Liver (tissue), 9 donors: ENCODE results near the gene WSCD1. TPM values are rescaled to one million over a fixed set of nuclear protein-coding genes. Genes with fewer than 3 reads are reported as not detected.

Source experiments
- DNase-seq: peaks from one replicate; pipeline ENCODE4 v3.0.0-alpha.2; 2017; ENCODE audit warnings: low spot score
- H3K27ac ChIP-seq, 2 donors: one replicate each; pipeline ENCODE4 v1.7.0; 2013; ENCODE audit warnings: inconsistent platforms in 2 of 2, low read length in 2 of 2, control low read depth in 1 of 2, low read depth in 1 of 2, mild to moderate bottlenecking in 1 of 2
- H3K27me3 ChIP-seq, 4 donors: one replicate each; pipeline versions ENCODE4 v1.6.1 to v1.7.0; 2013; ENCODE audit warnings: low read length in 3 of 4, inconsistent platforms in 1 of 4, mild to moderate bottlenecking in 1 of 4, moderate library complexity in 1 of 4; ENCODE audit not compliant: control insufficient read depth in 4 of 4, insufficient read depth in 4 of 4
- H3K36me3 ChIP-seq, 4 donors: one replicate each; pipeline versions ENCODE4 v1.6.1 to v1.7.0; 2013; ENCODE audit warnings: low read length in 3 of 4, mild to moderate bottlenecking in 3 of 4, low read depth in 1 of 4, moderate library complexity in 1 of 4; ENCODE audit not compliant: control insufficient read depth in 4 of 4, insufficient read depth in 3 of 4
- H3K4me1 ChIP-seq, 4 donors: one replicate each; pipeline versions ENCODE4 v1.6.1 to v1.7.0; 2013; ENCODE audit warnings: low read length in 3 of 4, mild to moderate bottlenecking in 3 of 4, moderate library complexity in 1 of 4; ENCODE audit not compliant: control insufficient read depth in 4 of 4, insufficient read depth in 4 of 4
- H3K4me3 ChIP-seq, 3 donors: one replicate each; pipeline versions ENCODE4 v1.6.1 to v1.7.0; 2013; ENCODE audit warnings: low read length in 3 of 3, control low read depth in 1 of 3, low read depth in 1 of 3, mild to moderate bottlenecking in 1 of 3
- H3K9ac ChIP-seq, 2 donors: one replicate each; pipeline ENCODE4 v1.7.0; 2013; ENCODE audit warnings: low read length in 2 of 2, mild to moderate bottlenecking in 2 of 2, moderate library complexity in 2 of 2, control low read depth in 1 of 2, low read depth in 1 of 2
- H3K9me3 ChIP-seq, 4 donors: one replicate each; pipeline versions ENCODE4 v1.6.1 to v1.7.0; 2013; ENCODE audit warnings: low read length in 3 of 4; ENCODE audit not compliant: control insufficient read depth in 4 of 4
- ATF3 ChIP-seq: IDR thresholded peaks from 2 replicates; pipeline ENCODE4 v1.6.1; 2016; ENCODE audit warnings: antibody characterized with exemption
- CTCF ChIP-seq: fragments of 150-350 bp; IDR thresholded peaks from 2 replicates; pipeline ENCODE4 v1.5.1; 2017; ENCODE audit warnings: improper control_type of control experiment, low read depth, low read length; ENCODE audit not compliant: missing input control
- FOXA1 ChIP-seq: IDR thresholded peaks from 2 replicates; pipeline ENCODE4 v1.6.1; 2016; ENCODE audit warnings: antibody characterized with exemption
- GABPA ChIP-seq, 2 donors: IDR thresholded peaks in 1 of 2; conservative IDR thresholded peaks in 1 of 2; 2 replicates each; pipeline ENCODE4 v1.6.1; 2016; ENCODE audit warnings: antibody characterized with exemption in 2 of 2, mild to moderate bottlenecking in 1 of 2, moderate library complexity in 1 of 2
- HNF4A ChIP-seq, 2 donors: conservative IDR thresholded peaks; 2 replicates each; pipeline ENCODE4 v1.6.1; 2016; ENCODE audit warnings: antibody characterized with exemption in 2 of 2, mild to moderate bottlenecking in 2 of 2
- HNF4G ChIP-seq: IDR thresholded peaks from 2 replicates; pipeline ENCODE4 v1.6.1; 2016; ENCODE audit warnings: antibody characterized with exemption
- JUND ChIP-seq, 2 donors: IDR thresholded peaks; 2 replicates each; pipeline ENCODE4 v1.6.1; 2016; ENCODE audit warnings: antibody characterized with exemption in 2 of 2
- NR2F2 ChIP-seq: IDR thresholded peaks from 2 replicates; pipeline ENCODE4 v1.6.1; 2016; ENCODE audit warnings: antibody characterized with exemption
- RAD21 ChIP-seq, 2 donors: IDR thresholded peaks; 2 replicates each; pipeline ENCODE4 v1.6.1; 2016; ENCODE audit warnings: antibody characterized with exemption in 2 of 2, mild to moderate bottlenecking in 2 of 2
- RXRA ChIP-seq, 2 donors: IDR thresholded peaks; 2 replicates each; pipeline ENCODE4 v1.6.1; 2017 to 2018; ENCODE audit warnings: antibody characterized with exemption in 2 of 2, mild to moderate bottlenecking in 1 of 2
- SP1 ChIP-seq: IDR thresholded peaks from 2 replicates; pipeline ENCODE4 v1.6.1; 2018; ENCODE audit warnings: antibody characterized with exemption, mild to moderate bottlenecking
- TAF1 ChIP-seq: conservative IDR thresholded peaks from 2 replicates; pipeline ENCODE4 v1.6.1; 2016; ENCODE audit warnings: antibody characterized with exemption, mild to moderate bottlenecking
- YY1 ChIP-seq: IDR thresholded peaks from 2 replicates; pipeline ENCODE4 v1.6.1; 2016; ENCODE audit warnings: antibody characterized with exemption, mild to moderate bottlenecking
- WGBS: extraction: QIAGEN DNeasy Blood & Tissue Kit; methylation state at CpG from one replicate; pipeline ENCODE4 v1.1.7; 2013; 5-methylcytosine and 5-hydroxymethylcytosine counted together
- polyA plus RNA-seq, 2 donors: library from polyadenylated mRNA; stranded (reverse) in 1 of 2; unstranded in 1 of 2; fragments of 200-250 nt in 1 of 2; fragments of >200 nt in 1 of 2; fragmentation: Nextera tagmentation in 1 of 2; extraction: Ambion mirVana in 1 of 2; gene quantifications; one replicate each; pipeline versions ENCODE4 v1.2.1 to v1.2.3, GENCODE V29; 2013 to 2015
- total RNA-seq, 2 donors: library from RNA; depleted of rRNA; stranded (reverse); fragments of >200 nt; gene quantifications; one replicate each; pipeline ENCODE4 v1.2.3, GENCODE V29; 2014
- TF ChIP-seq, protein P1 (sequence below): IDR thresholded peaks from 2 replicates; pipeline ENCODE4 v1.6.1; 2016; ENCODE audit warnings: antibody characterized with exemption
- TF ChIP-seq, protein P2 (sequence below): IDR thresholded peaks from 2 replicates; pipeline ENCODE4 v1.6.1; 2016; ENCODE audit warnings: antibody characterized with exemption, mild to moderate bottlenecking
- donor health status: healthy.
- donor health status: healthy.
- donor health status: healthy.
- donor health status: healthy.
- donor health status: healthy.

The WSCD1 gene
- total and polyA plus RNA-seq, 4 donors: 0.10 to 3.8 (median 1.3) TPM

DNA sequence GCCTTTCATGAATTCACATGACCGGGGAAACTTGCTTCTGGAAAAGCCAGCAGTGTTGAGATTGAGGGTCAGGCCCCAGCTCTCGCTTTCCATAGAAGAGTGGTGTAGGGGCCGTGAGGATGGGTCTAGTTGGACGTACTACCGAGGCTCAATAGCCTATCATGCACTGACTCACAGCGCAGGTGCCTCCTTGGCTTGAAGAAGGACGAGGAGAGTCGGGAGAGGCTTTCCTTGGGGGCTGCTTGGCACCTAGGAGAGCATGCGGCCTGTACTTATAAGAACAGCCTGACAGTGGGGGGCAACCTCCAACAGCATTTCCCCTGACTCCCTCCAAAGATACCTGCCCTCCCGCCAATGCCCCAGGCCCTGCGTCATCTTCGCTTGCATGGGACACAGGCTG lies 37.6 kb downstream of the WSCD1 start:
- WGBS: 95% methylated on average over 12 of the region's 12 CpGs
- Histone ChIP-seq H3K9me3 (no peaks in the 10 kb centered on the region), H3K36me3 (no peaks in the 10 kb centered on the region), H3K9ac (no peak overlapping the region), H3K4me1 (no peaks in the 10 kb centered on the region), H3K27ac (no peak overlapping the region), H3K27me3 (no peaks in the 10 kb centered on the region), H3K4me3 (no peak overlapping the region)
- no peak for DNase-seq
- TF ChIP-seq TAF1 (no peak), FOXA1 (no peak)

GRCh38 chr17:6108382-6108781 lies 38.2 kb downstream of the WSCD1 start:
- no peaks in the 10 kb centered on the region for H3K9me3 ChIP-seq
- no peaks in the 10 kb centered on the region for H3K4me1 ChIP-seq
- TF ChIP-seq YY1: no peak
- TF ChIP-seq ATF3: no peak
- no peak for TF ChIP-seq HNF4G
- TF ChIP-seq SP1: no peak
- H3K9ac ChIP-seq: no peak overlapping the region
- H3K27ac ChIP-seq: no peak overlapping the region
- H3K4me3 ChIP-seq: no peak overlapping the region
- WGBS: 72% methylated on average over 5 of the region's 5 CpGs
- no peak for DNase-seq
- H3K36me3 ChIP-seq: no peaks in the 10 kb centered on the region
- H3K27me3 ChIP-seq: no peaks in the 10 kb centered on the region

DNA sequence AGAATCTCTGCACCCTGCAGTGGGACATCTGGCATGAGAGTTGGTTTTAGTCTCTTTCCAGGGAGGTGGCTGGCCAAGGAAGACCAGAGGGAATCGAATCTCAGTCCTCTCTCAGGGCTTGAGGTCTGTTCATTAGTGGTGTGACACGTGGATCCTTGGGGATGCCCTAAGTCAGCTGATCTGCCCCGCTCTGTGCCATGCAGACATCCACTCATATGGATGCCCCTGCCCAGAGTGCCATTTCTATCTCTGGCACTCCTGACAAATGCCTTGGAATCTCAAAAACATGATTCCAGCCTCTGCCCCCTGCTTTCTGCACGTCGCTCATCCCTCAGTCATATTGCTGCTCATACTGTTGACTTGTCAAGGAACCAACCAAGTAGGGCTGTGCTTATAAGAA lies 38.8 kb downstream of the WSCD1 start:
- Histone ChIP-seq H3K9ac (no peak overlapping the region), H3K9me3 (no peaks in the 10 kb centered on the region), H3K4me1 (no peaks in the 10 kb centered on the region), H3K27me3 (no peaks in the 10 kb centered on the region), H3K4me3 (no peak overlapping the region), H3K27ac (no peak overlapping the region), H3K36me3 (no peaks in the 10 kb centered on the region)
- TF ChIP-seq HNF4G (no peak), NR2F2 (no peak), RAD21 (IDR thresholded peaks at IDR 0.05) (no peak), HNF4A (conservative IDR thresholded peaks at IDR 0.05) (no peak), TAF1 (no peak), RXRA (IDR thresholded peaks at IDR 0.05) (no peak), JUND (IDR thresholded peaks at IDR 0.05) (no peak), SP1 (no peak), YY1 (no peak)
- TF ChIP-seq, protein P1, sequence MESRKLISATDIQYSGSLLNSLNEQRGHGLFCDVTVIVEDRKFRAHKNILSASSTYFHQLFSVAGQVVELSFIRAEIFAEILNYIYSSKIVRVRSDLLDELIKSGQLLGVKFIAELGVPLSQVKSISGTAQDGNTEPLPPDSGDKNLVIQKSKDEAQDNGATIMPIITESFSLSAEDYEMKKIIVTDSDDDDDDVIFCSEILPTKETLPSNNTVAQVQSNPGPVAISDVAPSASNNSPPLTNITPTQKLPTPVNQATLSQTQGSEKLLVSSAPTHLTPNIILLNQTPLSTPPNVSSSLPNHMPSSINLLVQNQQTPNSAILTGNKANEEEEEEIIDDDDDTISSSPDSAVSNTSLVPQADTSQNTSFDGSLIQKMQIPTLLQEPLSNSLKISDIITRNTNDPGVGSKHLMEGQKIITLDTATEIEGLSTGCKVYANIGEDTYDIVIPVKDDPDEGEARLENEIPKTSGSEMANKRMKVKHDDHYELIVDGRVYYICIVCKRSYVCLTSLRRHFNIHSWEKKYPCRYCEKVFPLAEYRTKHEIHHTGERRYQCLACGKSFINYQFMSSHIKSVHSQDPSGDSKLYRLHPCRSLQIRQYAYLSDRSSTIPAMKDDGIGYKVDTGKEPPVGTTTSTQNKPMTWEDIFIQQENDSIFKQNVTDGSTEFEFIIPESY: no peak
- no peak for DNase-seq
- WGBS: 93% methylated on average over 5 of the region's 5 CpGs

GRCh38 chr17:6109536-6109935 lies 39.4 kb downstream of the WSCD1 start:
- H3K4me1 ChIP-seq: no peaks in the 10 kb centered on the region
- DNase-seq: no peak
- H3K4me3 ChIP-seq: no peak overlapping the region
- no peak overlapping the region for H3K9ac ChIP-seq
- H3K27ac ChIP-seq: no peak overlapping the region
- no peaks in the 10 kb centered on the region for H3K9me3 ChIP-seq
- H3K36me3 ChIP-seq: no peaks in the 10 kb centered on the region
- 92% methylated on average over 4 of the region's 4 CpGs for WGBS
- no peaks in the 10 kb centered on the region for H3K27me3 ChIP-seq
- no peak for TF ChIP-seq YY1
- no peak for TF ChIP-seq FOXA1
- TF ChIP-seq, protein P2, sequence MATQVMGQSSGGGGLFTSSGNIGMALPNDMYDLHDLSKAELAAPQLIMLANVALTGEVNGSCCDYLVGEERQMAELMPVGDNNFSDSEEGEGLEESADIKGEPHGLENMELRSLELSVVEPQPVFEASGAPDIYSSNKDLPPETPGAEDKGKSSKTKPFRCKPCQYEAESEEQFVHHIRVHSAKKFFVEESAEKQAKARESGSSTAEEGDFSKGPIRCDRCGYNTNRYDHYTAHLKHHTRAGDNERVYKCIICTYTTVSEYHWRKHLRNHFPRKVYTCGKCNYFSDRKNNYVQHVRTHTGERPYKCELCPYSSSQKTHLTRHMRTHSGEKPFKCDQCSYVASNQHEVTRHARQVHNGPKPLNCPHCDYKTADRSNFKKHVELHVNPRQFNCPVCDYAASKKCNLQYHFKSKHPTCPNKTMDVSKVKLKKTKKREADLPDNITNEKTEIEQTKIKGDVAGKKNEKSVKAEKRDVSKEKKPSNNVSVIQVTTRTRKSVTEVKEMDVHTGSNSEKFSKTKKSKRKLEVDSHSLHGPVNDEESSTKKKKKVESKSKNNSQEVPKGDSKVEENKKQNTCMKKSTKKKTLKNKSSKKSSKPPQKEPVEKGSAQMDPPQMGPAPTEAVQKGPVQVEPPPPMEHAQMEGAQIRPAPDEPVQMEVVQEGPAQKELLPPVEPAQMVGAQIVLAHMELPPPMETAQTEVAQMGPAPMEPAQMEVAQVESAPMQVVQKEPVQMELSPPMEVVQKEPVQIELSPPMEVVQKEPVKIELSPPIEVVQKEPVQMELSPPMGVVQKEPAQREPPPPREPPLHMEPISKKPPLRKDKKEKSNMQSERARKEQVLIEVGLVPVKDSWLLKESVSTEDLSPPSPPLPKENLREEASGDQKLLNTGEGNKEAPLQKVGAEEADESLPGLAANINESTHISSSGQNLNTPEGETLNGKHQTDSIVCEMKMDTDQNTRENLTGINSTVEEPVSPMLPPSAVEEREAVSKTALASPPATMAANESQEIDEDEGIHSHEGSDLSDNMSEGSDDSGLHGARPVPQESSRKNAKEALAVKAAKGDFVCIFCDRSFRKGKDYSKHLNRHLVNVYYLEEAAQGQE: no peak
- TF ChIP-seq GABPA (IDR thresholded peaks at IDR 0.05 in 1 of 2, conservative IDR thresholded peaks at IDR 0.05 in 1 of 2): no peak
- no peak for TF ChIP-seq TAF1
- no peak for TF ChIP-seq RXRA (IDR thresholded peaks at IDR 0.05)
- TF ChIP-seq NR2F2: no peak
- TF ChIP-seq, protein P1: no peak
- TF ChIP-seq CTCF: no peak
